GM12872 (cell line): ENCODE measurements around the gene NBEAL1.

ENCODE experiments used
- CTCF ChIP-seq: IDR thresholded peaks from 3 replicates; pipeline ENCODE4 v1.5.1; 2011; ENCODE audit warnings: low read depth, mild to moderate bottlenecking, low read length, moderate library complexity; ENCODE audit not compliant: insufficient read depth

Gene NBEAL1

DNA sequence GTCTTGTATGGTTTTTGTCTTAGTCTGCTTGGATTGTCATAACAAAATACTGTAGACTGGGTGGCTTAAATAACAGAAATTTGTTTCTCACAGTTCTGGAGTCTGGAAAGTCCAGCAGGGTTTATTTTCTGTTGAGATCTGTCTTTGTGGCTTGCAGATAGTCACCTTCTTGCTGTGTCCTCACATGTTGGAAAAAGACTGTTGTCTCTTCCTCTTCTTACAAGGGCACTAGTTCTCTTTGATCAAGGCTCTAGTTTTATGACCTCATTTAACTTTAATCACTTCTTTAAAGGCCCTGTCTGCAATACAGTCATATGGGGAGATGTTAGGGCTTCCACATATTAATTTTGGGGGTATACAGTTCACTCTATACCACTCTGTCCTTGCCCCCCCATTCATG is 56.5 kb downstream of the NBEAL1 start:
- no peak for TF ChIP-seq CTCF

DNA sequence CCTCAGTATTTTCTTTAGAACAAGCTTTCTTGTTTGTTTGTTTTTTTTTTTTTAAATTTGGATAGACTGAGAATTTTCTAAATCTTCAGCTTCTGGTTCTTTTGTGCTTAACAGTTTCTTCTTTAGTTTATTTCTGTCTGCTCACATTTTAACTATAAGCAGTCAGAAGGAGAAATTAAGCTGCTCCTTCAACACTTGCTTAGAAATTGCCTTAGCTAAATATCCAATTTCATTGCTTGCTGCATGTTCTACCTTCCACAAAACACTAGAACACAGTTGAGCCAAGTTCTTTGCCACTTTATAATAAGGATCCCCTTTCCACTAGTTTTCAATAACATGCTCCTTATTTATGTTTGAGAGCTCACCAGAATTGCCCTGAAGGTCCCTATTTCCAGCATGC is 57.7 kb downstream of the NBEAL1 start:
- no peak for TF ChIP-seq CTCF

DNA sequence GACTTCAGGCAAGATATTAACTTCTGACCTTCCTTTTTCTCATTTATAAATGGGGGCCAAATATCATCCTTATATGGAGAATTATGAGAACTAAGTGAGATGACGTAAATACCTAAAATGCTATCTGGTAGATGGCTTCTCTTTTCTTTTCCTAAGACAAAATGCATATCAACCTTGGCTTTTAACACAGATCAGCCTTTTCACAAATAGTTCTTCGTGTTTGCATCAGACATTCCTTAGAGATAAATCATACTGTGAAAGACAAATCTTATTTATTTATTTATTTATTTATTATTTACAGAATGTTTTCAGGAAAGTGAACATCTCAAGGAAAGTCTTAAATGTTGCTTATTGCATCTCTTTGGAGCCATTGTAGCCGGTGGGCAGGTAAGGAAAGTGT is 62.8 kb downstream of the NBEAL1 start:
- TF ChIP-seq CTCF: no peak

DNA sequence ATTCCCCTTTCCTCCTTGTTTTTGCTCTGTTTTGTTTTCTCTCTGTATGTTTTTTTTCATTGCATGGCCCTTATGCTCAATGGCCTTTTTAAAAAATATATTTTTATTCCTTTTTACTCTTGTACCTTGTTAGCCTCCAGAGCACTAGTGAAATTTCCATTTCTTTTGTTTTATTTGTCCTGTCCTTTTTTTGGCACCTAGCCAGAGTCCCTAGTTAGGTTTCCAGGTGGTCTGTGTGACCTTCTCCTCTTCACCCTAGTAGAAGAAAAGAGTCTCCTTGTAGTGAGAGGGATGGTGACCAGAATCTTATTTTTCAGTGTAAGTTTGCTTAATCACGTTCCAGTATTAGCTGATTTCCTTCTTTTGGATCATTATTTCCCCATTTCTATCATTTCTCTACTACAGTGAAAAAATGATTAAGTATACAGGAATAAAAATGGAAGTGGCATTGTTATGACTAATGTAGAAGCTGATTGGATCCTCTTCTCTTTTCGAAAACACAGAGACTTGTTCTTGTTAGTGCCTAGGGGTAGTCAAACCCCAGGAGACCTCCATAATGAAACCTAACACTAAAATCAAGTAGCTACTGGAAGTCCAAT is 65.9 kb downstream of the NBEAL1 start:
- no peak for TF ChIP-seq CTCF

- TF ChIP-seq CTCF: no peak
Observed at GRCh38 chr2:203083328-203083727, 68.7 kb downstream of the NBEAL1 start.

DNA sequence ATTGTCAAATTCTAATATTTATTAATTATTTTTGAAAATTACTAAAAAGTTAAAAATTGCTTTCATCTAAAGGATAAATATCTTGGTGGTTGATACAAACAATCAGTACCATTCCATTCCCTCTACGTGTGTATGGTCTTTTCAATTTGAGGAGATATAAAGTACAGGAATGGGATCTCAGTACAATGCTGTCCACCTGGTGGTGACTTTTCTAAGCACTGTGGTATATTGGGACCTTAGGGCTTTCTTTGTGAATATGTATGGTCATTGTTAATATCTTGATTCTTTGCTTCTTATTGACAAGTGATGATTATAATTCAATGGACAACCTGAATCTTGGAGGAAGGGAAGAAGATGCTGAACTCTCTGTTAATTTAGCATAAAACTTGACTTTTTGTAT is 83.1 kb downstream of the NBEAL1 start:
- no peak for TF ChIP-seq CTCF

GRCh38 chr2:203104273-203104672 is 89.6 kb downstream of the NBEAL1 start:
- TF ChIP-seq CTCF: no peak
